Hepatocyte (in vitro differentiated cells): Measurements from ENCODE around the gene ZNF76.

Source experiments
- CTCF ChIP-seq: fragments of 200-600 bp; sonication (generic); IDR thresholded peaks from 2 replicates; pipeline ENCODE4 v1.5.1; 2016; ENCODE audit warnings: antibody characterized with exemption, mild to moderate bottlenecking; ENCODE audit not compliant: poor library complexity
- EZH2 ChIP-seq: fragments of 200-600 bp; sonication (generic); IDR thresholded peaks from 2 replicates; pipeline ENCODE4 v1.6.1; 2016; ENCODE audit warnings: antibody characterized with exemption, mild to moderate bottlenecking, borderline replicate concordance

- TF ChIP-seq CTCF (no peak), EZH2 (no peak)
These were observed 46.2 kb upstream of the ZNF76 start for GRCh38 chr6:35213298-35213791.
